ENCODE data around the gene RASL10B.

The RASL10B gene

DNA sequence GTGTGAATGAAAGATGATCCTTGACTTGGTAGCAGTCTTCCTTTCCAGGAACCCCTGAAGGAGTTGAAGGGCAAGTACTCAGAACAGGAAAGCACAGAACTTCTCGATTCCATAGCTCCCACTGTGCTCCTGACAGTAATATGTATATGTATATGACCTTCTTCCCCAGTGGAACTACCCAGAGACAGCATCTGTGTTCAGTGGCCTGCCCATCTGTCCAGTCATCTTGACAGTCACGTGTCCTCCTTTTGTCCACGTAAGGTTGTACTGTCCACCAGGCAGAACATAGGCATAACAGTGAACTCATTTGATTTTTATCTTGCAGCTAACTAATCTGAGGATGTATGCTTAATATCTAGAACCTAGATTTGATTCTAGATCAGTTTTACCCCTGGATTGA lies 37.8 kb upstream of the RASL10B start:
- H2AFZ ChIP-seq (ENCODE audit: low read depth, low read length) = no peak overlapping the region
- no peaks in the 10 kb centered on the region for H3K27me3 ChIP-seq (ENCODE audit: low read depth, low read length)
- H3K27ac ChIP-seq (ENCODE audit: low read length) = no peak overlapping the region
- TF ChIP-seq EZH2phosphoT487 (IDR thresholded peaks at IDR 0.05; ENCODE audit: low read depth) = no peak
- TF ChIP-seq, protein P1, sequence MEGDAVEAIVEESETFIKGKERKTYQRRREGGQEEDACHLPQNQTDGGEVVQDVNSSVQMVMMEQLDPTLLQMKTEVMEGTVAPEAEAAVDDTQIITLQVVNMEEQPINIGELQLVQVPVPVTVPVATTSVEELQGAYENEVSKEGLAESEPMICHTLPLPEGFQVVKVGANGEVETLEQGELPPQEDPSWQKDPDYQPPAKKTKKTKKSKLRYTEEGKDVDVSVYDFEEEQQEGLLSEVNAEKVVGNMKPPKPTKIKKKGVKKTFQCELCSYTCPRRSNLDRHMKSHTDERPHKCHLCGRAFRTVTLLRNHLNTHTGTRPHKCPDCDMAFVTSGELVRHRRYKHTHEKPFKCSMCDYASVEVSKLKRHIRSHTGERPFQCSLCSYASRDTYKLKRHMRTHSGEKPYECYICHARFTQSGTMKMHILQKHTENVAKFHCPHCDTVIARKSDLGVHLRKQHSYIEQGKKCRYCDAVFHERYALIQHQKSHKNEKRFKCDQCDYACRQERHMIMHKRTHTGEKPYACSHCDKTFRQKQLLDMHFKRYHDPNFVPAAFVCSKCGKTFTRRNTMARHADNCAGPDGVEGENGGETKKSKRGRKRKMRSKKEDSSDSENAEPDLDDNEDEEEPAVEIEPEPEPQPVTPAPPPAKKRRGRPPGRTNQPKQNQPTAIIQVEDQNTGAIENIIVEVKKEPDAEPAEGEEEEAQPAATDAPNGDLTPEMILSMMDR (IDR thresholded peaks at IDR 0.05; ENCODE audit: low read depth, low read length) = no peak
- H3K36me3 ChIP-seq (replicated peaks; ENCODE audit: low read depth, low read length) = peaks cover 11% of the 10 kb centered on the region
- no peaks in the 10 kb centered on the region for H3K9me3 ChIP-seq (ENCODE audit: insufficient read depth, low read length)
- no peaks in the 10 kb centered on the region for H3K4me1 ChIP-seq (ENCODE audit: low read length)
- H3K79me2 ChIP-seq (ENCODE audit: low read length) = no peaks in the 10 kb centered on the region
- H3K9ac ChIP-seq (ENCODE audit: low read length) = no peak overlapping the region
- H3K4me2 ChIP-seq (ENCODE audit: low read length) = no peak overlapping the region
- no peak overlapping the region for H3K4me3 ChIP-seq (ENCODE audit: low read length)
- H4K20me1 ChIP-seq (ENCODE audit: insufficient read depth, low read length) = no peaks in the 10 kb centered on the region

DNA sequence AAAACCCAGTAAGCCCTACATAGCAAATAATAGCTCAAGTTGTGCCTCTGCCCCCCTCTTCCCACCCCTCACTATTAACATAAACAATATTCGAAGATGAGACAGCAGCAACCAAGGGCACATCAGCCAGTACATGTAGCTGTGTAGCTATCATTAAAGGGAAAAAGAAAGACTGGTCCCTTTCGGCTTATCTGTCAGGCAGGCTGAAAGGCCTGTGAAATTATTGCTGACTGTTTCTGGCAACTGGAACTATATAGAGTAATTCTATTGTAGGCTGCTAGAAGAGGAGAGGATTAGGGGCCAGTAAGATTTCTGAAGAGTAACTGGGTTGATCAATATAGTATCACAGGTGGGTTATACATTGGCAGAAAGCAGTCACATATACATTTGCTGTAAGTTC lies 36.5 kb upstream of the RASL10B start:
- Histone ChIP-seq H3K9me3 (ENCODE audit: insufficient read depth, low read length) (no peaks in the 10 kb centered on the region), H2AFZ (ENCODE audit: low read depth, low read length) (no peak overlapping the region), H4K20me1 (ENCODE audit: insufficient read depth, low read length) (no peaks in the 10 kb centered on the region), H3K4me2 (ENCODE audit: low read length) (no peak overlapping the region), H3K27me3 (ENCODE audit: low read depth, low read length) (no peaks in the 10 kb centered on the region), H3K27ac (ENCODE audit: low read length) (no peak overlapping the region), H3K4me3 (ENCODE audit: low read length) (no peak overlapping the region), H3K36me3 (replicated peaks; ENCODE audit: low read depth, low read length) (peaks cover 6% of the 10 kb centered on the region), H3K79me2 (ENCODE audit: low read length) (no peaks in the 10 kb centered on the region), H3K9ac (ENCODE audit: low read length) (no peak overlapping the region), H3K4me1 (ENCODE audit: low read length) (no peaks in the 10 kb centered on the region)
- TF ChIP-seq, protein P1 (IDR thresholded peaks at IDR 0.05; ENCODE audit: low read depth, low read length) = no peak
- TF ChIP-seq EZH2phosphoT487 (IDR thresholded peaks at IDR 0.05; ENCODE audit: low read depth) = no peak

DNA sequence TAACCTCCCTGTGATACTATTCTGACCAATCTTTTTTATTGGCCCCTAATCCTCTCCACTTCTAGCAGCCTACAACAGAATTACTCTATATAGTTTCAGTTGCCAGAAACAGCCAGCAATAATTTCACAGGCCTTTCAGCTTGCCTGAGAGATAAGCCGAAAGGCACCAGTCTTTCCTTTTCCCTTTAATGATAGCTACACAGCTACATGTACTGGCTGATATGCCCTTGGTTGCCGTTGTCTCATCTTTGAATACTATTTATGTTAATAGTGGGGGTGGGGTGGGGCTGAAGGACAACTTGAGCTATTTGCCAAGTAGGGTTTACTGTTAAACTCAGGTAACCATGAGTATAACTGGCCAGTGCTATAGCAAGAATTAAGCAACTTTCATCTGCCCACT lies 35.8 kb upstream of the RASL10B start:
- Histone ChIP-seq H3K9me3 (ENCODE audit: insufficient read depth, low read length) (no peaks in the 10 kb centered on the region), H3K4me1 (ENCODE audit: low read length) (no peaks in the 10 kb centered on the region), H3K27ac (ENCODE audit: low read length) (no peak overlapping the region), H3K27me3 (ENCODE audit: low read depth, low read length) (no peaks in the 10 kb centered on the region), H4K20me1 (ENCODE audit: insufficient read depth, low read length) (no peaks in the 10 kb centered on the region), H3K9ac (ENCODE audit: low read length) (no peak overlapping the region), H3K79me2 (ENCODE audit: low read length) (no peaks in the 10 kb centered on the region), H2AFZ (ENCODE audit: low read depth, low read length) (no peak overlapping the region), H3K4me3 (ENCODE audit: low read length) (no peak overlapping the region), H3K4me2 (ENCODE audit: low read length) (no peak overlapping the region), H3K36me3 (replicated peaks; ENCODE audit: low read depth, low read length) (no peaks in the 10 kb centered on the region)
- no peak for TF ChIP-seq EZH2phosphoT487 (IDR thresholded peaks at IDR 0.05; ENCODE audit: low read depth)
- TF ChIP-seq, protein P1 (IDR thresholded peaks at IDR 0.05; ENCODE audit: low read depth, low read length) = no peak

DNA sequence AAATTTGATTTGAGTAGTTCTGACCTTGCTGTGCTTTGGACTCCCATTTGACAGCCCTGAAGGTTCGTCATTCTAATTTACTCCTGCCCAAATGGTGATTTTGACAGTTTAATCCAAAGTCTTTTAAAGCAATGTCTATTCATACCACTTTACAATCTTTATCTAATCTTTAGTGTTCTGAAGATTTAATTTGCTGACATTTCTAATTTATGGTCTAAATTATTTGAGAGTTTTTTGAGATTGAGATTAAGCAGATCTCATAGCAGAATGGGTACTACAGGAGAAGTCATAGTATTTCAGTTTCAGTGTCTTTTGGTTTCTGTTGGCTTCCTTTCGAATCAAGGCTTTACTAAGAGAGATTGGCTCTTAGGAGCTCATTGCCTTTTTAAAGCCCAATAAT lies 32.6 kb upstream of the RASL10B start:
- Histone ChIP-seq H3K4me2 (ENCODE audit: low read length) (no peak overlapping the region), H3K79me2 (ENCODE audit: low read length) (no peaks in the 10 kb centered on the region), H3K27me3 (ENCODE audit: low read depth, low read length) (no peaks in the 10 kb centered on the region), H3K4me1 (ENCODE audit: low read length) (no peaks in the 10 kb centered on the region), H3K9me3 (ENCODE audit: insufficient read depth, low read length) (no peaks in the 10 kb centered on the region), H3K9ac (ENCODE audit: low read length) (no peak overlapping the region), H2AFZ (ENCODE audit: low read depth, low read length) (no peak overlapping the region), H3K36me3 (replicated peaks; ENCODE audit: low read depth, low read length) (no peaks in the 10 kb centered on the region), H4K20me1 (ENCODE audit: insufficient read depth, low read length) (no peaks in the 10 kb centered on the region), H3K4me3 (ENCODE audit: low read length) (no peak overlapping the region), H3K27ac (ENCODE audit: low read length) (no peak overlapping the region)
- TF ChIP-seq, protein P1 (IDR thresholded peaks at IDR 0.05; ENCODE audit: low read depth, low read length) = no peak
- TF ChIP-seq EZH2phosphoT487 (IDR thresholded peaks at IDR 0.05; ENCODE audit: low read depth) = no peak

Data from OCI-LY3 (cell line).